GM12878 (cell line): ENCODE results near the gene PRKCQ. TPM values are rescaled to one million over a fixed set of nuclear protein-coding genes. Genes with fewer than 3 reads are reported as not detected.

Source experiments
- ATAC-seq: fragments of 200-7000 bp; cut with Tn5 transposase; 3 replicates; pipeline ENCODE4 v1.9.1; 2020; ENCODE audit warnings: mild to moderate bottlenecking, moderate library complexity
- BruUV-seq: library from RNA; stranded (reverse); fragments of 400-500 nt; replicated peaks from 2 replicates; lab custom pipeline; 2021; lab: Mats Ljungman, UMichigan
- CTCF ChIA-PET: fragments of 300-600 bp; sonication (Branson Sonifier 250); formaldehyde crosslinking; extraction: SDS; loops from one replicate; lab custom pipeline; 2021; ENCODE audit warnings: inconsistent platforms; lab: Yijun Ruan, JAX
- POLR2A ChIA-PET: fragments of 350-600 bp; formaldehyde crosslinking; extraction: SDS; loops from one replicate; lab custom pipeline; 2021; ENCODE audit warnings: inconsistent platforms; lab: Charles Lee
- RAD21 ChIA-PET: fragments of 300-600 bp; sonication (Branson Sonifier 250); formaldehyde crosslinking; loops from one replicate; lab custom pipeline; 2023; ENCODE audit warnings: antibody characterized with exemption; ENCODE audit not compliant: unreplicated experiment; lab: Charles Lee
- SMC1A ChIA-PET: fragments of 300-600 bp; sonication (Branson Sonifier 250); formaldehyde crosslinking; loops from one replicate; lab custom pipeline; 2023; ENCODE audit not compliant: unreplicated experiment, uncharacterized antibody; lab: Charles Lee
- DNase-seq: peaks from one replicate; pipeline ENCODE4 v3.0.0-alpha.2; 2011; ENCODE audit warnings: low read depth, low spot score
- FAIRE-seq: peaks from 3 replicates; lab custom pipeline; 2011; peaks lifted over from hg19 to GRCh38; lab: Jason Lieb, UNC
- H2AFZ ChIP-seq: 2 replicates; pipeline ENCODE4 v1.6.0; 2011; ENCODE audit warnings: low read depth, low read length, control low read depth; ENCODE audit not compliant: control insufficient read depth
- H3K27ac ChIP-seq: 2 replicates; pipeline ENCODE4 v1.5.1; 2011; ENCODE audit warnings: control low read depth; ENCODE audit not compliant: control insufficient read depth, insufficient read depth
- H3K27me3 ChIP-seq, 2 experiments: replicated peaks in 1 of 2; 2 replicates each; pipeline versions ENCODE4 v1.6.0 to v1.6.1; 2011; ENCODE audit warnings: low read length in 1 of 2; ENCODE audit not compliant: control insufficient read depth in 2 of 2, insufficient read depth in 2 of 2
- H3K36me3 ChIP-seq, 2 experiments: 2 replicates each; pipeline ENCODE4 v1.5.1; 2011; ENCODE audit warnings: low read length in 1 of 2; ENCODE audit not compliant: control insufficient read depth in 2 of 2, insufficient read depth in 2 of 2
- H3K4me1 ChIP-seq: 2 replicates; pipeline ENCODE4 v1.6.1; 2011; ENCODE audit warnings: mild to moderate bottlenecking, low read length, moderate library complexity, mixed read lengths; ENCODE audit not compliant: control insufficient read depth, insufficient read depth
- H3K4me2 ChIP-seq: 2 replicates; pipeline ENCODE4 v1.6.0; 2011; ENCODE audit warnings: control low read depth; ENCODE audit not compliant: control insufficient read depth, insufficient read depth
- H3K4me3 ChIP-seq: fragments of 200-600 bp; sonication (generic); 2 replicates; pipeline ENCODE4 v1.5.1; 2016
- H3K79me2 ChIP-seq: 2 replicates; pipeline ENCODE4 v1.6.0; 2011; ENCODE audit warnings: low read length; ENCODE audit not compliant: control insufficient read depth, insufficient read depth
- H3K9ac ChIP-seq: 2 replicates; pipeline ENCODE4 v1.8.0; 2011; ENCODE audit warnings: low read length, control low read depth, mixed read lengths; ENCODE audit not compliant: control insufficient read depth, insufficient read depth
- H3K9me3 ChIP-seq: replicated peaks from 3 replicates; pipeline ENCODE4 v1.5.1; 2011; ENCODE audit warnings: mild to moderate bottlenecking, low read length; ENCODE audit not compliant: control insufficient read depth, insufficient read depth
- H4K20me1 ChIP-seq: 2 replicates; pipeline ENCODE4 v1.6.0; 2011; ENCODE audit not compliant: control insufficient read depth, insufficient read depth
- BACH1 ChIP-seq: fragments of 450-650 bp; IDR thresholded peaks from 2 replicates; pipeline ENCODE4 v1.6.1; 2017; ENCODE audit warnings: mild to moderate bottlenecking, borderline replicate concordance
- DPF2 ChIP-seq: fragments of 450-650 bp; IDR thresholded peaks from 2 replicates; pipeline ENCODE4 v1.6.1; 2017; ENCODE audit warnings: mild to moderate bottlenecking
- ESRRA ChIP-seq: IDR thresholded peaks from 2 replicates; pipeline ENCODE4 v1.6.1; 2012; ENCODE audit warnings: mild to moderate bottlenecking, low read length, improper control_type of control experiment
- LARP7 ChIP-seq: fragments of 450-650 bp; IDR thresholded peaks from 2 replicates; pipeline ENCODE4 v1.6.1; 2017; ENCODE audit warnings: mild to moderate bottlenecking
- MXI1 ChIP-seq: fragments of 150-350 bp; IDR thresholded peaks from 2 replicates; pipeline ENCODE4 v1.6.1; 2011; ENCODE audit warnings: low read depth, mild to moderate bottlenecking, inconsistent platforms, low read length, improper control_type of control experiment
- NRF1 ChIP-seq: conservative IDR thresholded peaks from 2 replicates; pipeline ENCODE4 v1.6.1; 2011; ENCODE audit warnings: mild to moderate bottlenecking, low read depth, low read length, improper control_type of control experiment
- RBBP5 ChIP-seq: fragments of 200-600 bp; sonication (generic); conservative IDR thresholded peaks from 2 replicates; pipeline ENCODE4 v1.6.1; 2016
- RCOR1 ChIP-seq: conservative IDR thresholded peaks from 2 replicates; pipeline ENCODE4 v1.6.1; 2012; ENCODE audit warnings: low read depth, low read length, improper control_type of control experiment
- SPI1 ChIP-seq: IDR thresholded peaks from 2 replicates; pipeline ENCODE4 v1.6.1; 2011; ENCODE audit warnings: low read depth, mild to moderate bottlenecking, low read length, moderate library complexity, borderline replicate concordance; ENCODE audit not compliant: insufficient read depth
- TBL1XR1 ChIP-seq: IDR thresholded peaks from 2 replicates; pipeline ENCODE4 v1.6.1; 2012; ENCODE audit warnings: low read depth, low read length, improper control_type of control experiment
- WRNIP1 ChIP-seq: IDR thresholded peaks from 2 replicates; pipeline ENCODE4 v1.6.1; 2011; ENCODE audit warnings: low read depth, low read length, improper control_type of control experiment, borderline replicate concordance
- ZNF24 ChIP-seq: fragments of 450-650 bp; IDR thresholded peaks from 2 replicates; pipeline ENCODE4 v1.6.1; 2017; ENCODE audit warnings: antibody characterized with exemption, mild to moderate bottlenecking
- WGBS: methylation state at CpG from one replicate; pipeline ENCODE4 v1.1.6; 2016; ENCODE audit warnings: low lambda C conversion rate; ENCODE audit not compliant: insufficient replicate concordance, insufficient coverage; ENCODE audit errors: missing lambda C conversion rate; 5-methylcytosine and 5-hydroxymethylcytosine counted together
- in situ Hi-C: fragments of 300-500 bp; cut with MboI; formaldehyde crosslinking; loops from 9 replicates; pipeline ENCODE4 v1.14.3; 2018; ENCODE audit warnings: mixed read lengths
- intact Hi-C: fragments of 100-400 bp; cut with micrococcal nuclease; formaldehyde crosslinking; loops from one replicate; pipeline ENCODE4 v1.14.2; 2022; ENCODE audit not compliant: unreplicated experiment
- polyA plus RNA-seq, 11 experiments: library from polyadenylated mRNA; depleted of rRNA in 4 of 11; unstranded in 6 of 11; stranded (reverse) in 5 of 11; fragments of >200 nt; fragmentation: Nextera tagmentation in 4 of 11; fragmentation: Illumina TruSeq in 1 of 11; extraction: Ambion mirVana in 4 of 11; extraction: Trizol in 1 of 11; gene quantifications; 1 replicate in 1 of 11; 2 replicates in 10 of 11; pipeline versions ENCODE4 v1.2.1 to v1.2.3, GENCODE V29; 2011 to 2016; ENCODE audit warnings: inconsistent platforms in 2 of 11, missing spikeins in 2 of 11, low read depth in 1 of 11
- total RNA-seq, 4 experiments: library from RNA; depleted of rRNA in 3 of 4; stranded (reverse); fragments of >200 nt in 3 of 4; fragmentation: Illumina TruSeq in 1 of 4; extraction: Trizol in 1 of 4; gene quantifications; 2 replicates each; pipeline versions ENCODE4 v1.2.1 to v1.2.3, GENCODE V29; 2013 to 2021

Gene PRKCQ
- total and polyA plus RNA-seq, 10 of the 15 experiments (the other 5 are each of a cell fraction or from before 2014, with no cell fraction given): 0.26 to 8.9 (median 0.98) TPM

GRCh38 chr10:6516281-6516928 lies 63.7 kb downstream of the PRKCQ start (continued):
- no peak for TF ChIP-seq NRF1
- no peak for TF ChIP-seq BACH1
- no peak for TF ChIP-seq RBBP5
- no peak for TF ChIP-seq ESRRA
- TF ChIP-seq WRNIP1: no peak
- TF ChIP-seq ZNF24: no peak
- TF ChIP-seq TBL1XR1: no peak
- TF ChIP-seq LARP7: no peak
- no peak for TF ChIP-seq DPF2
- no peak for TF ChIP-seq MXI1
- TF ChIP-seq, all 136 proteins: peak for 0

GRCh38 chr10:6514844-6515780 lies 65.0 kb downstream of the PRKCQ start:
- Histone ChIP-seq H3K9me3 (no peaks in the 10 kb centered on the region; the same call in 2 of the 3 replicates), H3K79me2 (no peaks in the 10 kb centered on the region), H2AFZ (no peak overlapping the region), H3K9ac (no peak overlapping the region), H3K27me3 (peaks cover 0 to 8% of the 10 kb centered on the region in 2 experiments; a peak in 1 of 4 replicates), H3K4me3 (no peak overlapping the region), H3K36me3 (no peaks in the 10 kb centered on the region), H3K4me1 (no peaks in the 10 kb centered on the region), H3K4me2 (no peak overlapping the region), H3K27ac (no peak overlapping the region), H4K20me1 (no peaks in the 10 kb centered on the region)
- 38% methylated on average over 15 of the region's 15 CpGs for WGBS
- BruUV-seq: no TSS peak
- SMC1A ChIA-PET: interaction anchor here (1.0 to 4.9 kb wide), 10 partner anchors 7 to 162 kb away, joined by 3 to 22 read pairs (median 4); no protein-coding TSS in a partner anchor
- ATAC-seq (peak; percentile 43; the same call in 1 of the 3 replicates), FAIRE-seq (no peak), DNase-seq (no peak)
- in situ Hi-C loops (no loop called here), intact Hi-C loops (no loop called here)
- POLR2A ChIA-PET: no interaction called here
- TF ChIP-seq RCOR1 (no peak), SPI1 (peak; percentile 13; the same call in 1 of the 2 replicates)
- CTCF ChIA-PET: interaction anchor here (0.8 to 1.6 kb wide), 6 partner anchors 8 to 69 kb away, joined by 3 to 6 read pairs (median 4); no protein-coding TSS in a partner anchor
- RAD21 ChIA-PET: interaction anchor here (1.5 kb wide), 1 partner anchor 9 kb away, joined by 3 read pairs; no protein-coding TSS in a partner anchor
